Left renal cortex interstitium (tissue), 4 donors: ENCODE data around the gene CNOT6L. TPM values are rescaled to one million over a fixed set of nuclear protein-coding genes. Genes with fewer than 3 reads are reported as not detected.
A peak's percentile ranks its signal among the peaks of the same experiment; 100 is the strongest.

Experiments
- DNase-seq, 4 donors: peaks; one replicate each; pipeline ENCODE4 v3.0.0-alpha.2; 2013; ENCODE audit warnings: low read depth in 4 of 4, low spot score in 2 of 4, missing footprints in 1 of 4
- polyA plus RNA-seq, 4 donors: library from polyadenylated mRNA; unstranded; fragments of 120-200 nt; gene quantifications; one replicate each; pipeline ENCODE4 v1.2.1, GENCODE V29; 2013; ENCODE audit not compliant: insufficient read length in 4 of 4

The CNOT6L gene
- polyA plus RNA-seq, 4 donors, result 28.6 to 41.3 (median 34.0) TPM

- DNase-seq, result peak in 1 of 4 donors; percentile 6
Measured at GRCh38 chr4:77820649-77821561, 1.7 kb upstream of the CNOT6L start.

GRCh38 chr4:77819843-77820648, 878 bp upstream of the CNOT6L start:
- peak; percentile 80 to 87 (median 86) for DNase-seq

GRCh38 chr4:77819404-77819842, 255 bp upstream of the CNOT6L start:
- DNase-seq, result no peak

GRCh38 chr4:77818073-77818601, 1.0 kb downstream of the CNOT6L start:
- peak in 3 of 4 donors; percentile 70 to 84 (median 75) for DNase-seq

GRCh38 chr4:77817304-77818072, 1.7 kb downstream of the CNOT6L start:
- DNase-seq, result peak in 1 of 4 donors; percentile 4

- DNase-seq, result no peak
Measured at GRCh38 chr4:77816546-77816945, 2.6 kb downstream of the CNOT6L start.

- no peak for DNase-seq
Measured at GRCh38 chr4:77815636-77816035, 3.5 kb downstream of the CNOT6L start.

- DNase-seq, result no peak
Measured at GRCh38 chr4:77805840-77806239, 13.3 kb downstream of the CNOT6L start.

GRCh38 chr4:77804471-77804870, 14.7 kb downstream of the CNOT6L start:
- DNase-seq, result no peak

GRCh38 chr4:77802402-77802801, 16.8 kb downstream of the CNOT6L start:
- DNase-seq, result no peak

GRCh38 chr4:77801260-77801608, 17.9 kb downstream of the CNOT6L start:
- DNase-seq, result no peak

GRCh38 chr4:77800483-77801259, 18.5 kb downstream of the CNOT6L start:
- no peak for DNase-seq

GRCh38 chr4:77800077-77800476, 19.1 kb downstream of the CNOT6L start:
- no peak for DNase-seq

GRCh38 chr4:77798385-77798784, 20.8 kb downstream of the CNOT6L start:
- no peak for DNase-seq

GRCh38 chr4:77797239-77797638, 21.9 kb downstream of the CNOT6L start:
- no peak for DNase-seq

- DNase-seq, result no peak
Measured at GRCh38 chr4:77795326-77795725, 23.8 kb downstream of the CNOT6L start.

GRCh38 chr4:77790146-77790545, 29.0 kb downstream of the CNOT6L start:
- no peak for DNase-seq

- DNase-seq, result no peak
Measured at GRCh38 chr4:77788990-77789389, 30.2 kb downstream of the CNOT6L start.

- no peak for DNase-seq
Measured at GRCh38 chr4:77787969-77788368, 31.2 kb downstream of the CNOT6L start.

- DNase-seq, result no peak
Measured at GRCh38 chr4:77785669-77786068, 33.5 kb downstream of the CNOT6L start.
